Esophagus (tissue), 2 donors: ENCODE results near the gene SLC5A2. TPM values are rescaled to one million over a fixed set of nuclear protein-coding genes. Genes with fewer than 3 reads are reported as not detected.

Experiments
- H3K27ac ChIP-seq, 2 donors: one replicate each; pipeline ENCODE4 v1.5.1; 2013; ENCODE audit warnings: low read depth in 2 of 2, mild to moderate bottlenecking in 2 of 2, inconsistent platforms in 1 of 2, low read length in 1 of 2, moderate library complexity in 1 of 2
- H3K27me3 ChIP-seq, 2 donors: one replicate each; pipeline ENCODE4 v1.6.1; 2013; ENCODE audit warnings: low read length in 2 of 2, control low read depth in 1 of 2, mild to moderate bottlenecking in 1 of 2; ENCODE audit not compliant: insufficient read depth in 2 of 2, control insufficient read depth in 1 of 2
- H3K36me3 ChIP-seq, 2 donors: one replicate each; pipeline ENCODE4 v1.6.1; 2013; ENCODE audit warnings: low read length in 1 of 2; ENCODE audit not compliant: control insufficient read depth in 2 of 2, insufficient read depth in 2 of 2
- H3K4me1 ChIP-seq, 2 donors: one replicate each; pipeline ENCODE4 v1.6.1; 2013; ENCODE audit warnings: low read length in 1 of 2; ENCODE audit not compliant: control insufficient read depth in 2 of 2, insufficient read depth in 2 of 2
- H3K4me3 ChIP-seq, 2 donors: one replicate each; pipeline ENCODE4 v1.5.1; 2013; ENCODE audit warnings: low read length in 2 of 2, mild to moderate bottlenecking in 2 of 2, low read depth in 1 of 2, moderate library complexity in 1 of 2
- H3K9me3 ChIP-seq, 2 donors: one replicate each; pipeline ENCODE4 v1.6.1; 2013; ENCODE audit warnings: mild to moderate bottlenecking in 2 of 2, low read depth in 1 of 2, low read length in 1 of 2, moderate library complexity in 1 of 2; ENCODE audit not compliant: control insufficient read depth in 2 of 2, insufficient read depth in 1 of 2
- WGBS, 2 donors: extraction: QIAGEN DNeasy Blood & Tissue Kit; methylation state at CpG; one replicate each; pipeline ENCODE4 v1.1.7; 2013; 5-methylcytosine and 5-hydroxymethylcytosine counted together
- polyA plus RNA-seq, 2 donors: library from polyadenylated mRNA; stranded (reverse); fragments of 200-250 nt; gene quantifications; one replicate each; pipeline ENCODE4 v1.2.3, GENCODE V29; 2013
- donor health status: healthy with polysubstance abuse.
- donor health status: Bipolar disorder and iron deficiency.

The SLC5A2 gene
- polyA plus RNA-seq, 2 donors = 0.73 to 1.3 TPM

DNA sequence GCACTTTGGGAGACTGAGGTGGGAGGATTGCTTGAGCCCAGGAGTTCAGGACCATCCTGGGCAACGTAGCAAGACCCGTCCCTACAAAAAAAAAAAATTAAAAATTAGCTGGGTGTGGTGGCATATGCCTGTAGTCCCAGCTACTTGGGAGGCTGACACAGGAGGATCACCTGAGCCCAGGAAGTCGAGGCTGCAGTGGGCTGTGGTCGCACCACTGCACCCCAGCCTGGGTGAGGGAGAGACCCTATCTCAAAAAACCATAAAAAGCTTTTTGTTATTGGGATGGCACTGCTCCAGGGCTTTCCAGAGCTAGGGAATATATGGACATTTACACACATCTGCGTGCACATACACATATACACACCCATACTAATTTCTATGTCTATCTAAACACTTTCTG, 31.7 kb upstream of the SLC5A2 start:
- no peaks in the 10 kb centered on the region for H3K36me3 ChIP-seq
- no peak overlapping the region for H3K4me3 ChIP-seq
- WGBS, 2 donors = 68 to 71% methylated on average over 5 of the region's 5 CpGs
- H3K27ac ChIP-seq = no peak overlapping the region
- peaks cover 7 to 14% of the 10 kb centered on the region in 2 donors for H3K4me1 ChIP-seq
- no peaks in the 10 kb centered on the region for H3K27me3 ChIP-seq
- H3K9me3 ChIP-seq = no peaks in the 10 kb centered on the region

DNA sequence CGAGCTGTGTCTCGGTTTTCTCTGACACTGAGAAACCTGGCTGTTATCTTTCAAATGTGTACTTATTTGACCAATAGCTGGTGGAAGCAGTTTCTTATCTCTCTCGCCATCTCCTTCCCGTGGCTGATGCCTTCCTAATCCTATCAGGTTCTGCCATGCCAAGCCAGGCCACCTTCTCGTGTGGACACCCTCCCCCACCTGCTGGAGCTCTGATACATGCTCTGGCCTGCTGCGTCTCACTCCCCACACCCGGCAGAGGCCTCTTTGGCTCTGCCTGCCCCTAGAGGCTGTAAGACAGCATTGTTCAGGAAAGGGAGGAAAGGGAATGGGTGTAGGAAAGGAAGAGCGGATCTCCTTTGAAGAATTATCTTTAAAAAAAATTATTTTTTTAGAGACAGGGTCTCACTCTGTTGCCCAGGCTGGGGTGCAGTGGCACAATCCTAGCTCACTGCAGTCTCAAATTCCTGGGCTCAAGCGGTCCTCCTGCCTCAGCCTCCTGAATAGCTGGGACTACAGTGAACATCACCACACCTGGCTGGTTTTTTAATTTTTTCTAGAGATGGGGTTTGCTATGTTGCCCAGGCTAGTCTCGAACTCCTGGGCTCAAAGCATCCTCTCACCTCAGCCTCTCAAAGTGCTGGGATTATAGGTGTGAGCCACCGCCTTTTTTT, 31.1 kb upstream of the SLC5A2 start:
- Histone ChIP-seq H3K27ac (peak overlapping the region; percentile 62 to 94), H3K9me3 (no peaks in the 10 kb centered on the region), H3K4me3 (no peak overlapping the region), H3K36me3 (no peaks in the 10 kb centered on the region), H3K4me1 (peaks cover 7 to 16% of the 10 kb centered on the region in 2 donors), H3K27me3 (no peaks in the 10 kb centered on the region)
- 40 to 41% methylated on average over 11 of the region's 11 CpGs for WGBS, 2 donors

DNA sequence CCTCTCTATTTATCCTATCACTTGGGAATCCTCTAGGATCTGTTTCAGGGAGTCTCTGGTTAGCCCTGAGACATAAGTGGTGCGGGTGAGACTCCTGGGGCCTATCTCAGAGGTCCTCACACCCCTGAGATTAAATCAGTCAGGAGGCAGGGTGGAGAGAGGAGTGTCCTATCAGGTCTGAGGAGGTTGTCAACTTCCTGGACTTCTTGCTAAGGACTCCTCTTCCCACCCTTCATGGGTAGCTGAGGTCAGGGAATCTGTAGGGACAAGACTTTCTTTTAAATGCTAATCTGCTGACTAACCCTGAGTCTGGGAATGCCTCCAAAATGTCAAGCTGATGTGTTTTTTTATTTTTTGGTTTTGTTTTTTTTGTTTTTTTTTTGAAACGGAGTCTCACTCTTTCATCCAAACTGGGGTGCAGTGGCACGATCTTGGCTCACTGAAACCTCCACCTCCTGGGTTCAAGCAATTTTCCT, 30.3 kb upstream of the SLC5A2 start:
- no peaks in the 10 kb centered on the region for H3K9me3 ChIP-seq
- 29 to 55% methylated on average over 3 of the region's 3 CpGs for WGBS, 2 donors
- peaks cover 7 to 22% of the 10 kb centered on the region in 2 donors for H3K4me1 ChIP-seq
- H3K27ac ChIP-seq = peak overlapping the region; percentile 94 to 97
- H3K36me3 ChIP-seq = no peaks in the 10 kb centered on the region
- H3K4me3 ChIP-seq = no peak overlapping the region
- no peaks in the 10 kb centered on the region for H3K27me3 ChIP-seq

DNA sequence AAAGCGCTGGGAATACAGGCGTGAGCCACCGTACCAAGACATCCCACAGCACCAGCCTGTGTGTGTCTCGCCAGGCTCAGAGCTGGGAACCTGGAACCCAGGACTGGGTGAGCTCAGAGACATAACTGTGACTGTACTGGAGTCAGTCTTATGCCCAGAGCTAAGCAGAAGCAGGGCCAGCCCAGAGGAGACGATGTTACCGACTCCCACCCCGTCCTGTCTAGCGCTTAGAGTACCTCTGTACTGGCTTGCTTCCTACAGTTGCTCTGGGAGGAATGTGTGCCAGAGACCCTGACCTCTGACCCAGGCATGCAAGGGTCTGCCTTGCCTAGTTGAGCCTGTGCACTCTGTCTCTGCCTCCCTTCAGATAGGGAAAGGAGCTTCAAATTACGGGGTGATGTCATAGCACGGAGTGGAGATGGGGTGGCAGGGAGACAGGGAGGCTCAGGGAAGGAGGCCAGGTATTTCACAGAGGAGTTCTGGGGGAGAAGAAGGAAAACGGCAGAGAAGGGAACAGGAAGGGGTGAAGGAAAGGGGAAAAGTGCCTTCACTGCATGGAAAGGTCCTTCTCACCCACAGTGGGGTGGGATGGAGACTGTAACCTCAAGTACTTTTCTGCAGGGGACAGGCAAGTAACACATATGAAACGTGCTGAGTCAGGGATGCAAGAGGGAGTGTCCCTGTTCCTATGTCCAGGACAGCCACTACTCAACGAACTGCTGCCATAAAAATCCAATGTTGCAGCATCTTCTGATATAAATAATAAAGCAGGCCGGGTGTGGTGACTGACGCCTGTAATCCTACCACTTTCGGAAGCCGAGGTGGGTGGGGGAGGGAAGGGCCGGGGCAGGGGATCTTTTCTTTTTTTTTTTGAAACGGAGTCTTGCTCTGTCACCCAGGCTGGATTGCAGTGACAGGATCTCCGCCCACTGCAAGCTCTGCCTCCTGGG, 29.4 kb upstream of the SLC5A2 start:
- H3K27me3 ChIP-seq = no peaks in the 10 kb centered on the region
- H3K27ac ChIP-seq = peak overlapping the region; percentile 94 to 97
- H3K4me1 ChIP-seq = peaks cover 7 to 28% of the 10 kb centered on the region in 2 donors
- WGBS, 2 donors = 35 to 48% methylated on average over 20 of the region's 20 CpGs
- no peaks in the 10 kb centered on the region for H3K36me3 ChIP-seq
- no peak overlapping the region for H3K4me3 ChIP-seq
- no peaks in the 10 kb centered on the region for H3K9me3 ChIP-seq

DNA sequence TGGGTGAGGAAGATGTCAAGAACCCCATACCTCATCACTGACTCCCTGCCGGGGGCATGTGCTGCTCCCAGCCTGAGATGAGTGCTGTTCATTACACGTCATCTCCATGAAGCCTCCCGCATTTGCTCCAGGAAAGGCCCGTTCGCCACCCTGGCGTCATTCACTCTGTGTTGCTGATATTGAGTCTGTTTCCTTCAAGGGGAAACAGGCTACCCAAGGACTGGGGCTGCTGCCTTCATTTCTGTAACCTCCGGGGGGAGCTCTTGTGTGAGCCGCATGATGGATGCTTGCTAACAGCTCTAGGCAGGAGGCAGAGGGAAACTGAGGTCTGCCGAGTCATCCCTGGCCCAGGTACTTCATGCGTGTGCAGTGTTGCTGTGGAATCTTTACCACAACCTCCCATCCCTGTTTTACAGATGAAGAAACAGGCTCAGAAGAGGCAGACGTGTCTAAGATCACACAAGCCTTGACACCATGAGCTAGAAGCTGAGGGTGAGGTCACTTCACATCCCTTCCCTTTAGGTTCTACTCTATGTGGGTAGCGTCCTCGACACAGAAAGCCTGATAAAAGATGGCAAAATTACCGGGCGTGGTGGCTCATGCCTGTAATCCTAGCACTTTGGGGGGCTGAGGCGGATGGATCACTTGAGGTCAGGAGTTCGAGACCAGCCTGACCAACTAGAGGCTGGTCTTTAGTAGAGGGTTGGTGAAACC, 27.2 kb upstream of the SLC5A2 start:
- Histone ChIP-seq H3K27ac (peak overlapping the region in 1 of 2 donors; percentile 51), H3K27me3 (no peaks in the 10 kb centered on the region), H3K36me3 (no peaks in the 10 kb centered on the region), H3K9me3 (no peaks in the 10 kb centered on the region), H3K4me1 (peaks cover 7 to 29% of the 10 kb centered on the region in 2 donors), H3K4me3 (no peak overlapping the region)
- 70% methylated on average over 17 of the region's 17 CpGs for WGBS, 2 donors

DNA sequence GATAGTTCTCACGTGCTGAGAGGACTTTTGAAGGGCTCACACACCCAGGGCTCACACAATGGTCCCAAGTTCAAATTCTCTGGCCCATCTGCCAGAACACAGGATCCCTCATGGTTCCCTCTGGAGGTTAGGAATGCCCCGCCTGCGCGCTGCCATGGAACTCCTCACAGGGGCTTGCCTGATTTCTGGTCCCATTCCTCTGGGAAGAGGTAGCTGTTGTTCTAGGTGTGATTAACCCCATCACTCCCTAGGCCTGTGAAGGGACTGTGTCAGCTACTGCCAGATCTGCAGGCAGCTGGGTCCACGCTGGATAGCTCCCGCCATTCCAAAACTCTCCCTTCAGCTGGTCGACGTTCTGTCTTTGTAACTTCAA, 25.9 kb upstream of the SLC5A2 start:
- H3K27ac ChIP-seq = no peak overlapping the region
- no peaks in the 10 kb centered on the region for H3K9me3 ChIP-seq
- no peaks in the 10 kb centered on the region for H3K27me3 ChIP-seq
- peaks cover 0 to 3% of the 10 kb centered on the region in 2 donors for H3K36me3 ChIP-seq
- WGBS, 2 donors = 71 to 75% methylated on average over 8 of the region's 8 CpGs
- H3K4me3 ChIP-seq = no peak overlapping the region
- peaks cover 7 to 29% of the 10 kb centered on the region in 2 donors for H3K4me1 ChIP-seq

DNA sequence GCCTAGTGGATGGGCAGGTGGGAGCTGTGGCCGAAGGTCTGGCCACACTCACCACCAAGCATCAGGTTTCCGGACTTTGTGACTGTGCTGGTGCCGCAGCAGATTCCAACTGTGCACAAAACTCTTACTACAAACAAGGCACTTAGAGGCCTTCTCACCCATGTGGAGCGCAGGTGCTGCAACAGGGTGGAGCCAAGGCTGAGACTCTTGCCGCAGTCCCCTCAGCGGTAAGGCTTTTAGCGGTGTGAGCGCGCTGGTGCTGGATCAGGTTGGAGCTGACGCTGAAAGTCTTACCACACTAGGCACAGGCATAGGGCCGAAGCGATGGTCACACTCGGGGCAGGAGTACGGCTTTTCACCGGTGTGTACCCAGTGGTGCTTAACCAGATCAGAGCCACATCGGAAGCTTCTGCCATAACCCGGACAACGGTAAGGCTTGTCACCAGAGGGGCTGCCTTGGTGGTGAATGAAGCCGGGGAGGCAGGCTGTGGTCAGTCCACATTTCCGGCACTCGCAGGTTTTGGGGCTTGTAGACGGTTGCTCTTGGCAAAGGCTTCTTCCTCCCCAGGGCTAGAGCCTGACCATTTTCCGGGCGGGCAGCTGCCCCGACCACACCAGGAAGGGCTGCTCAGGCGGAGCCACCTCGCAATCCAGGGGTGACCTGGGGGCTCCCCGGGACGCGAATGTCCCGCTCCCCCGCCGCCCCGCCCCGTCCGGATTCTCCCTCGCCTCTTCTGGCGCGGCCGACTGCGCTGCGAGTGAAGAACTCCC, 24.7 kb upstream of the SLC5A2 start:
- H3K4me1 ChIP-seq = peaks cover 3 to 24% of the 10 kb centered on the region in 2 donors

DNA sequence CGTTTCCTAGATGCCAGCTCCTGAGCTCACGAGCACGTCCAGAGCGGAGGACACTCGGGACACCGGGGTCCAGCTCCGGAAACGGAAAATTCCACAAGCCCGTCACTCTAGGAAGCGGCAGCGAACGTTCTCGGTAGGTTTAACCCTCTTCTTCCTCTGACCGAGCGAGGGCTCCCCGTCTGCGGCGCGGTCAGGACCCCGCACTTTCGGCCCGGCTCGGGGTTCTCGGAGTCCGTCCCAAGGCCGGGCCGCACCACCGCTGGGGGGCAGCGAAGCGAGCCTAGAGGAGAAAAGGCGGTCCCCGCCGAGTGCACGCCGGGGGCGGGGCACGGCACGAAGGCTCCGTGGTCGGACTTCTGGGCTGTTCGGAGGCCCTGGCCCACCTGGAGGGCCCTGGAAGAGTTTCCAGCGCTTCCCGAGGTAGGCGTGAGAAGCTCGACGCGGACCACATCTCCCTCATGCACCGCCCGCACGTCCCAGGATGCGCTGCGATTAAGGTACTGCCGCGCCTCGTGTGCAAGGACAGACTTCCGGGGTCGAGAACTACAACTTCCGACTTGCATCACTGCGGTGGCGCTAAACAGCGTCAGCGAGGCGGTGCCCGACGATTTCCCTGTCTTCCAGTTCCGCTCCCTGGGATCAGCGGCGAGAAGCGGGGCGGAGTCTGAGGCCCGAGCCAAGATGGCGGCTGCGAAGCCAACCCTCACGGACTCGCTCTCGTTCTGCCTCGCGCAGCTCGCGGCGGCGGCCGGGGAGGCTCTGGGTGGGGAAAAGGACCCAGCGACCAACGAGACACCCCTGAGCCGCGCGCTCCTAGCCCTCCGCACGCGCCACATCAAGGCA, 23.9 kb upstream of the SLC5A2 start, which contains the start of gene ARMC5:
Gene ARMC5, plus strand, starts transcription at position 658 of the 843 bp plus-strand sequence. Its CDS starts 24 bp downstream, at position 682.
- H3K4me3 ChIP-seq = peak within 1 kb of the TSS; percentile 77 to 87
- no peaks in the 10 kb centered on the region for H3K27me3 ChIP-seq
- 0 to 1% methylated on average over 86 to 91 of the region's 91 CpGs for WGBS, 2 donors
- H3K36me3 ChIP-seq = peaks cover 4 to 11% of the 10 kb centered on the region in 2 donors
- H3K27ac ChIP-seq = peak within 1 kb of the TSS; percentile 99 to 100
- H3K9me3 ChIP-seq = no peaks in the 10 kb centered on the region
- H3K4me1 ChIP-seq = peaks cover 2 to 19% of the 10 kb centered on the region in 2 donors

More for the DNA sequence above, 24.7 kb upstream of the SLC5A2 start:
- WGBS, 2 donors = 1 to 2% methylated on average over 42 of the region's 42 CpGs
- peaks cover 4 to 11% of the 10 kb centered on the region in 2 donors for H3K36me3 ChIP-seq
- peak overlapping the region; percentile 77 to 87 for H3K4me3 ChIP-seq
- H3K27me3 ChIP-seq = no peaks in the 10 kb centered on the region
- H3K9me3 ChIP-seq = no peaks in the 10 kb centered on the region
- H3K27ac ChIP-seq = peak overlapping the region; percentile 99 to 100
